Fibroblast of the aortic adventitia (primary cell): Measurements from ENCODE around the gene CARS1. TPM values are rescaled to one million over a fixed set of nuclear protein-coding genes. Genes with fewer than 3 reads are reported as not detected.
A peak's percentile ranks its signal among the peaks of the same experiment; 100 is the strongest.

Experiments used
- DNase-seq: peaks from one replicate; pipeline ENCODE4 v3.0.0-alpha.2; 2010; ENCODE audit warnings: low read depth
- H3K4me3 ChIP-seq: 2 replicates; pipeline ENCODE4 v1.5.1; 2011; ENCODE audit warnings: low read depth, mild to moderate bottlenecking, control low read depth, low read length, moderate library complexity
- CTCF ChIP-seq: IDR thresholded peaks from 2 replicates; pipeline ENCODE4 v1.5.1; 2011; ENCODE audit warnings: mild to moderate bottlenecking, low read length, control low read depth, inconsistent platforms; ENCODE audit not compliant: insufficient read depth
- total RNA-seq: library from RNA; depleted of rRNA; stranded (reverse); fragments of >200 nt; gene quantifications from 2 replicates; pipeline ENCODE4 v1.2.3, GENCODE V29; 2012; ENCODE audit warnings: low replicate concordance

The CARS1 gene
- total RNA-seq, 1 donor, result 95.8 TPM

GRCh38 chr11:3044004-3044403 lies 13.2 kb downstream of the CARS1 start:
- no peak overlapping the region for H3K4me3 ChIP-seq
- DNase-seq, result peak; percentile 48
- no peak for TF ChIP-seq CTCF

- DNase-seq, result peak; percentile 73
- H3K4me3 ChIP-seq, result no peak overlapping the region
- no peak for TF ChIP-seq CTCF
Measured at GRCh38 chr11:3043315-3043871, 13.8 kb downstream of the CARS1 start.

GRCh38 chr11:3042496-3043314 lies 14.5 kb downstream of the CARS1 start:
- TF ChIP-seq CTCF, result no peak
- no peak overlapping the region for H3K4me3 ChIP-seq
- DNase-seq, result no peak

- DNase-seq, result no peak
- no peak overlapping the region for H3K4me3 ChIP-seq
- no peak for TF ChIP-seq CTCF
Measured at GRCh38 chr11:3041699-3042441, 15.4 kb downstream of the CARS1 start.

GRCh38 chr11:3040881-3041280 lies 16.3 kb downstream of the CARS1 start:
- no peak for TF ChIP-seq CTCF
- no peak overlapping the region for H3K4me3 ChIP-seq
- DNase-seq, result no peak

GRCh38 chr11:3037945-3038271 lies 19.3 kb downstream of the CARS1 start:
- H3K4me3 ChIP-seq, result no peak overlapping the region
- DNase-seq, result no peak
- TF ChIP-seq CTCF, result no peak
